GM13976 (cell line): ENCODE results near the gene BEND5.

ENCODE experiments used
- DNase-seq: peaks from one replicate; pipeline ENCODE4 v3.0.0; 2012; ENCODE audit warnings: low spot score
- in situ Hi-C: fragments of 300-500 bp; cut with MboI; formaldehyde crosslinking; loops from one replicate; pipeline ENCODE4 v1.12.0; 2022; ENCODE audit warnings: low sequenced_read_pairs, mixed read lengths, inconsistent platforms; ENCODE audit not compliant: unreplicated experiment
- TF ChIP-seq, protein P1 (sequence below): IDR thresholded peaks from 2 replicates; pipeline ENCODE4 v1.5.1; 2012; ENCODE audit warnings: borderline replicate concordance, mild to moderate bottlenecking; ENCODE audit not compliant: insufficient read depth; ENCODE audit errors: extremely low read depth, missing control alignments, control extremely low read depth

The BEND5 gene

DNA sequence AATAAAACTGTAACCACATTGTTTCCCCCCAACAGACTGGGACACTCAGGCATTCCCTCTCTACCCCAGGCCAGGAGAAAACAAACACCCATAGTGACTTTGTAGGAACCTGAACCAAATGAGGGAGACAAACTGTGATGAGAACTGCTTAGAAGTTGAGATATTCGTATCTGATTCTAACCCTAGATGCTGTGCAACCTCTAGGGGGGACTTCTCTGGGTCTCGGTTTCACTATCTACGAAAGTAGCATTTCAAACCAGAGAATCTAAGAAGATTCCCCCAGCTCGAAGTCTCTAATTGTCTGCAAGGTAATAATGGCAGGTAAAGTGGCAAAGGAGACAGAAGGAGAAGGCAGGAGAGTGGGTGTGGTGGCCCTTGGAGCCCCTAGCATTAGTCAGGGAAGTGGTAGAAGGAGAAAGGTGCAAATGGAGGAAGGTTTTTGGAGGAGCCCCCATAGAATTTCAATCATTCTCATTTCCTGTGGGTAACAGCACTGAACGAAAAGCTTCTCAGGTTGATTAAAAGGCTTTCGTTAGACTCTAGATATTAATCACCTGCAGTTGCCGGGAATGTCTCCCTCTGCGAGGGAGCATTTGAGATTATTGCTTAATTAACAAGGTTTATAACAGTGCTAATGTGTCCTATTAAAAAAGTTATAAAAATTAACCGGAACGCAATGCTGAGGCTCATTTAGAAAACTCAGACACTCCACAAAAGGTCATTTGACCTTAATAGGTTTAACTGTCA lies 46.4 kb downstream of the BEND5 start:
- no peak for DNase-seq
- TF ChIP-seq, protein P1, sequence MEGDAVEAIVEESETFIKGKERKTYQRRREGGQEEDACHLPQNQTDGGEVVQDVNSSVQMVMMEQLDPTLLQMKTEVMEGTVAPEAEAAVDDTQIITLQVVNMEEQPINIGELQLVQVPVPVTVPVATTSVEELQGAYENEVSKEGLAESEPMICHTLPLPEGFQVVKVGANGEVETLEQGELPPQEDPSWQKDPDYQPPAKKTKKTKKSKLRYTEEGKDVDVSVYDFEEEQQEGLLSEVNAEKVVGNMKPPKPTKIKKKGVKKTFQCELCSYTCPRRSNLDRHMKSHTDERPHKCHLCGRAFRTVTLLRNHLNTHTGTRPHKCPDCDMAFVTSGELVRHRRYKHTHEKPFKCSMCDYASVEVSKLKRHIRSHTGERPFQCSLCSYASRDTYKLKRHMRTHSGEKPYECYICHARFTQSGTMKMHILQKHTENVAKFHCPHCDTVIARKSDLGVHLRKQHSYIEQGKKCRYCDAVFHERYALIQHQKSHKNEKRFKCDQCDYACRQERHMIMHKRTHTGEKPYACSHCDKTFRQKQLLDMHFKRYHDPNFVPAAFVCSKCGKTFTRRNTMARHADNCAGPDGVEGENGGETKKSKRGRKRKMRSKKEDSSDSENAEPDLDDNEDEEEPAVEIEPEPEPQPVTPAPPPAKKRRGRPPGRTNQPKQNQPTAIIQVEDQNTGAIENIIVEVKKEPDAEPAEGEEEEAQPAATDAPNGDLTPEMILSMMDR = no peak
- in situ Hi-C loops = no loop called here

DNA sequence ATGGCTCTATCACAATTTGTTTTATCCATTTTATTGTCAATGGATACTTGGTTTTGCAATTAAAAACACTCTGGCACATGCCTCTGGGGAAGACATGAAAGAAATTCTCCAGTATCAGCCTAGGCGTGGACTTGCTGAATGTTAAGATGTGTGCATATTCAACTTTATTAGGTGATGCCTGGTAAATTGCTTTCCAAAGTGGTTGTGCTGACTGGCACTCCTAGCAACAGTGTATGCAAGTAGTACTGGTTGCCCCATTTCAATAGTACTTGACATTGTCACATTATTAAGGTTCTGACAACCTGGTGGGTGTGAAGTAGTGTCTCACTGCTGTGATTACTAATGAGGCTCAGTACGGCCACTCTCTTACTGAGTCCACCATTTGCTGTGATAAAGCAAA lies 48.1 kb downstream of the BEND5 start:
- in situ Hi-C loops = loop anchor here (10.0 kb wide), 1 partner anchor 64 kb away; no protein-coding TSS in a partner anchor

DNA sequence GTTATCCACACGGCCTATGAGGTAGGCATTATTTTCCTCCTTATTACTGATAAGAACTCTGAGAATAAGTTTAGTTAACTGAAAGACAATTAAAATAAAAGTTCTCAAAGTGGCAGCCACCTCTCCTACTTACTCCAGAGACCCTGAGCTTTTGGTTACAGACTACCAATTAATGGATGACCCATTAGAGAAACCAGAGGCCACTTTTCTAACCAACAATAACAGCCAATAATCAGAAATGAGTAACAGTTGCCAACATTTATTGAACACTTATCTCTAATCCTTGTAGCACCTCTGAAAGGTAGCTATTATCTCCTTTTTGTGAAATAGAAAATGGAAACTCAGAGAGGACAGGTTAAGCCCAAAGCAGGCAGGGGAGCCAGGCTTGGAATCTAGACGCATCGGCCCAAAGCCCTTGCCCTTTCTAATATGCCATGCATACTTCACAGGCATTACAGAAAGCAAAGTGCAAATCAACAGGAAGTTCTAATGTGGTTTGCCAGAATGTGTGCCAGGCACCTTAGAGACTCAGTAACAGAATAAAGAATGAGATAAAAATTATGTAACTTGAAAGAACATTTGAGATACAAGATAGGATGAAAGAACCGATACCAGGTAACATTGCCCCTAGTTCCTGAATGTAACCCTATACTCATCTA lies 50.0 kb downstream of the BEND5 start:
- TF ChIP-seq, protein P1 = no peak
- in situ Hi-C loops = loop anchor here (10.0 kb wide), 1 partner anchor 62 kb away; no protein-coding TSS in a partner anchor
- DNase-seq = no peak

More for the DNA sequence above, 48.1 kb downstream of the BEND5 start:
- TF ChIP-seq, protein P1 = no peak
- no peak for DNase-seq

DNA sequence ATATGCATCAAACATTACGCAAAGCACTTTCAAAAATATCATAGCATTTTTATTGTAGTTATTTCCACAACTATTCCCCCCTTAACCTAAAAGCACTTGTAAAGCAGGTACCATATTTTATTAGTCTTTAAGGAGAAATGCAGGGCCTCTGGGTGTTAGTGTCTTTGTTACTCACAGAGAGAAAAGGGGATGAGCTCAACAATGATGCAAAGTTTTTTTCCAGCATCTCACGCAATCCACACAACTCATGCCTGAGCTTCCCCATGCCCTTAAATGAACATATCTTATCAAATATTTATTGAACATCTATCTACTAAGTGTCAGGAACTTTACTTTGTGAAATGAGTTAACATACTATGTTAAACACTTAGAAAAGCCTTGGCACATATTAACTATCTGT lies 50.6 kb downstream of the BEND5 start:
- in situ Hi-C loops = loop anchor here (10.0 kb wide), 1 partner anchor 61 kb away; no protein-coding TSS in a partner anchor
- no peak for DNase-seq
- TF ChIP-seq, protein P1 = no peak

DNA sequence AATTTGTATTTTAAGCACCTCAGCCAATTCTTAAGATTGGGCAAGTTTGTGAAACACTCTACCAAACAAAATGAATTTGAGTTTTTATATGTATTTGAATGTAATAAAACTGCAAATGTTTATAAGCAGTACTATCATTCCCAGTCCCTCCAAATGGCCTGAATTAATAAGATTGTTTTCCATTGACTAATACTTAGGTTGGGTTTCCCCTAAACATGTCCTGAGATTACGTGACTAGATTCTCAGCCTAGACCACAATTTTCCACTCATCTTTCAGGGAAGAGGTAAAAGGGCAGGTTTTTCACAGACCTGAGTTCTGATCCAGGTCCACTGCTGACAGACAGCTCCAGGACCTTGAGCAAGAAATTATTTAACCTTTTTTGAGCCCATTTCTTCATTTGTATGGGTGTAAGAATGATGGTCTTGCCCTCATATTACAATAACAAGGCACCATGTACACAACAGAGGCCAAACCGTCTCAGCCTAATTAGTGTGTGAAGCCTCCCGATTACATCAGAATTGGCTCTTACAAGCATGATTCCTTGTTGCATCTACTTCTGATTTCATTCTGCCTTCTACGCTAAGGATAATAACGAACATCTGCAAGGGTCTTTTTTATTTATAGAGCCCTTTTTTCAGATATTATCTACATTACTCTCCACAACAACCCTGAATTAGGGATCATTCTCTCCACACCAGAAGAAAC lies 51.2 kb downstream of the BEND5 start:
- TF ChIP-seq, protein P1 = no peak
- in situ Hi-C loops = loop anchor here (10.0 kb wide), 1 partner anchor 61 kb away; no protein-coding TSS in a partner anchor
- no peak for DNase-seq

DNA sequence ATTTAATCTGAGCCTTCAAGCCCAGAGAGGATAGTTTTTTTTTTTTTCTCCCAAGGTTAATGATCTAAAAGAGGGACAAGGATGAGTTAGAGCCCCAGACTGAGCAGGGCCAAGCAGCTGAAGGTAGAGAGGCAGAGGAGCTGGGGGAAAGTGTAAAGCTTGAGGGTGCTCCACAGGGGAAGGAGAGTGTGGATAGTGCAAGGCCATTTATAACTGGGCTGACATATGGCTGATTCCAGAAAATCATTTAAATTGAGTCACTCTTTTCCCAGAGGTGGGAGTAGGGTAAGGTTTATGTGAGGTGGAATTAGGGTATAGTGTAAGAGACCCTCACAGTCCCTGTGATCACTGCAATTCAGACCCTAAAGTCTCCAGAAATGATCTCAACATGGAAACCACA lies 55.8 kb downstream of the BEND5 start:
- no peak for DNase-seq
- in situ Hi-C loops = loop anchor here (10.0 kb wide), 1 partner anchor 56 kb away; no protein-coding TSS in a partner anchor
- TF ChIP-seq, protein P1 = no peak
